ENCODE measurements around the gene FAM83C. TPM values are rescaled to one million over a fixed set of nuclear protein-coding genes. Genes with fewer than 3 reads are reported as not detected.
A peak's percentile ranks its signal among the peaks of the same experiment; 100 is the strongest.

Gene FAM83C
- total RNA-seq, 1 donor from 2014 or later: not detected

- H3K27me3 Mint-ChIP-seq (ENCODE audit: unreplicated experiment): peaks cover 2% of the 10 kb centered on the region
- no peak overlapping the region for H3K4me3 Mint-ChIP-seq (ENCODE audit: unreplicated experiment)
- H3K4me1 Mint-ChIP-seq (ENCODE audit: low read depth, unreplicated experiment): no peaks in the 10 kb centered on the region
- no peak for TF ChIP-seq CTCF (IDR thresholded peaks at IDR 0.05; ENCODE audit: partially characterized antibody, unreplicated experiment)
- no peaks in the 10 kb centered on the region for H3K36me3 Mint-ChIP-seq (ENCODE audit: unreplicated experiment)
- DNase-seq: no peak
- H3K27ac Mint-ChIP-seq (ENCODE audit: unreplicated experiment): no peak overlapping the region
- peaks cover 2% of the 10 kb centered on the region for H3K9me3 Mint-ChIP-seq (ENCODE audit: unreplicated experiment)
These were observed 34.0 kb upstream of the FAM83C start for GRCh38 chr20:35326021-35326739.

GRCh38 chr20:35325401-35325800 lies 33.2 kb upstream of the FAM83C start:
- Mint-ChIP-seq H3K36me3 (ENCODE audit: unreplicated experiment) (no peaks in the 10 kb centered on the region), H3K27ac (ENCODE audit: unreplicated experiment) (no peak overlapping the region), H3K4me1 (ENCODE audit: low read depth, unreplicated experiment) (peaks cover 2% of the 10 kb centered on the region), H3K27me3 (ENCODE audit: unreplicated experiment) (peaks cover under 1% of the 10 kb centered on the region), H3K4me3 (ENCODE audit: unreplicated experiment) (no peak overlapping the region), H3K9me3 (ENCODE audit: unreplicated experiment) (peaks cover 2% of the 10 kb centered on the region)
- no peak for DNase-seq
- TF ChIP-seq CTCF (IDR thresholded peaks at IDR 0.05; ENCODE audit: partially characterized antibody, unreplicated experiment): no peak

- Mint-ChIP-seq H3K27ac (ENCODE audit: unreplicated experiment) (no peak overlapping the region), H3K4me1 (ENCODE audit: low read depth, unreplicated experiment) (peaks cover 21% of the 10 kb centered on the region), H3K27me3 (ENCODE audit: unreplicated experiment) (no peaks in the 10 kb centered on the region), H3K36me3 (ENCODE audit: unreplicated experiment) (no peaks in the 10 kb centered on the region), H3K4me3 (ENCODE audit: unreplicated experiment) (no peak overlapping the region), H3K9me3 (ENCODE audit: unreplicated experiment) (no peaks in the 10 kb centered on the region)
- no peak for TF ChIP-seq CTCF (IDR thresholded peaks at IDR 0.05; ENCODE audit: partially characterized antibody, unreplicated experiment)
- no peak for DNase-seq
These were observed 28.3 kb upstream of the FAM83C start for GRCh38 chr20:35320396-35321126.

GRCh38 chr20:35319871-35320197 lies 27.6 kb upstream of the FAM83C start:
- no peaks in the 10 kb centered on the region for H3K36me3 Mint-ChIP-seq (ENCODE audit: unreplicated experiment)
- no peak for TF ChIP-seq CTCF (IDR thresholded peaks at IDR 0.05; ENCODE audit: partially characterized antibody, unreplicated experiment)
- peaks cover 2% of the 10 kb centered on the region for H3K27me3 Mint-ChIP-seq (ENCODE audit: unreplicated experiment)
- H3K4me3 Mint-ChIP-seq (ENCODE audit: unreplicated experiment): no peak overlapping the region
- H3K27ac Mint-ChIP-seq (ENCODE audit: unreplicated experiment): peak overlapping the region; percentile 39
- DNase-seq: no peak
- peaks cover 21% of the 10 kb centered on the region for H3K4me1 Mint-ChIP-seq (ENCODE audit: low read depth, unreplicated experiment)
- no peaks in the 10 kb centered on the region for H3K9me3 Mint-ChIP-seq (ENCODE audit: unreplicated experiment)
